K562 (cell line): ENCODE measurements around the gene NR4A2. TPM values are rescaled to one million over a fixed set of nuclear protein-coding genes. Genes with fewer than 3 reads are reported as not detected.
A peak's percentile ranks its signal among the peaks of the same experiment; 100 is the strongest.

Experiments used
- ATAC-seq: fragments of 200-7000 bp; cut with Tn5 transposase; 3 replicates; pipeline ENCODE4 v1.9.1; 2020; ENCODE audit warnings: moderate library complexity
- BruUV-seq: library from RNA; stranded (reverse); fragments of 400-500 nt; replicated peaks from 2 replicates; lab custom pipeline; 2021; lab: Mats Ljungman, UMichigan
- CTCF ChIA-PET: fragments of 300-600 bp; formaldehyde crosslinking; extraction: SDS; loops from one replicate; lab custom pipeline; 2021; ENCODE audit warnings: low intra/inter-chr PET ratio; lab: Yijun Ruan, JAX
- POLR2A ChIA-PET: fragments of 300-600, 350-650 bp; sonication (Branson Sonifier 250); formaldehyde crosslinking; extraction: SDS; loops from one replicate; lab custom pipeline; 2021; ENCODE audit warnings: antibody characterized with exemption, inconsistent platforms; lab: Yijun Ruan, JAX
- DNase-seq, 4 experiments: peaks; one replicate each; pipeline versions ENCODE4 v3.0.0 to v3.0.0-alpha.2; 2011 to 2018; ENCODE audit warnings: low spot score in 3 of 4, mixed read lengths in 3 of 4; ENCODE audit errors: extremely low read depth in 1 of 4
- FAIRE-seq: peaks from 2 replicates; lab custom pipeline; 2011; peaks lifted over from hg19 to GRCh38; lab: Jason Lieb, UNC
- H2AFZ ChIP-seq: 2 replicates; pipeline ENCODE4 v1.6.0; 2011; ENCODE audit warnings: low read depth, low read length, control low read depth, inconsistent platforms
- H3K27ac ChIP-seq: fragments of 200-600 bp; 3 replicates; pipeline ENCODE4 v1.8.0; 2011; ENCODE audit warnings: low read depth, mild to moderate bottlenecking, control low read depth, inconsistent platforms, low read length, moderate library complexity, mixed read lengths; ENCODE audit errors: extremely low read depth
- H3K27me3 ChIP-seq, 2 experiments: fragments of 300-600 bp in 1 of 2; 2 replicates in 1 of 2; 3 replicates in 1 of 2; pipeline versions ENCODE4 v1.6.0 to v1.8.0; 2011; ENCODE audit warnings: inconsistent platforms in 2 of 2, low read length in 2 of 2, mild to moderate bottlenecking in 1 of 2, mixed read lengths in 1 of 2, moderate library complexity in 1 of 2; ENCODE audit not compliant: control insufficient read depth in 2 of 2, insufficient read depth in 2 of 2
- H3K36me3 ChIP-seq: fragments of 300-600 bp; 3 replicates; pipeline ENCODE4 v1.8.0; 2011; ENCODE audit warnings: mild to moderate bottlenecking, low read length, inconsistent platforms; ENCODE audit not compliant: control insufficient read depth, insufficient read depth
- H3K4me1 ChIP-seq, 2 experiments: fragments of 200-600 bp in 1 of 2; replicated peaks in 1 of 2; 2 replicates in 1 of 2; 3 replicates in 1 of 2; pipeline versions ENCODE4 v1.5.1 to v1.8.0; 2011; ENCODE audit warnings: inconsistent platforms in 2 of 2, low read length in 2 of 2, mild to moderate bottlenecking in 1 of 2, mixed read lengths in 1 of 2, moderate library complexity in 1 of 2; ENCODE audit not compliant: control insufficient read depth in 2 of 2, insufficient read depth in 2 of 2
- H3K4me2 ChIP-seq: 2 replicates; pipeline ENCODE4 v1.6.1; 2011; ENCODE audit warnings: low read length, control low read depth, inconsistent platforms, mixed read lengths; ENCODE audit not compliant: insufficient read depth
- H3K4me3 ChIP-seq: fragments of 200-600 bp; sonication (generic), shearing (Covaris generic); 2 replicates; pipeline ENCODE4 v1.5.1; 2016; ENCODE audit warnings: control low read depth, inconsistent platforms
- H3K79me2 ChIP-seq: fragments of 200-600 bp; 3 replicates; pipeline ENCODE4 v1.8.0; 2011; ENCODE audit warnings: low read length, inconsistent platforms; ENCODE audit not compliant: control insufficient read depth, insufficient read depth
- H3K9ac ChIP-seq, 2 experiments: 2 replicates each; pipeline versions ENCODE4 v1.6.0 to v1.6.1; 2011; ENCODE audit warnings: low read depth in 2 of 2, low read length in 2 of 2, control low read depth in 1 of 2, inconsistent platforms in 1 of 2, mild to moderate bottlenecking in 1 of 2, mixed read lengths in 1 of 2; ENCODE audit not compliant: insufficient read depth in 1 of 2
- H3K9me1 ChIP-seq: one replicate; pipeline ENCODE4 v1.6.0; 2011; ENCODE audit warnings: inconsistent platforms, mild to moderate bottlenecking, low read length, moderate library complexity; ENCODE audit not compliant: control insufficient read depth, insufficient read depth
- H3K9me3 ChIP-seq: replicated peaks from 2 replicates; pipeline ENCODE4 v1.5.1; 2011; ENCODE audit warnings: low read depth, low read length, inconsistent platforms; ENCODE audit not compliant: control insufficient read depth, insufficient read depth
- H4K20me1 ChIP-seq: replicated peaks from 2 replicates; pipeline ENCODE4 v1.6.1; 2011; ENCODE audit warnings: low read length, inconsistent platforms, mixed read lengths; ENCODE audit not compliant: control insufficient read depth, insufficient read depth
- ATF7 ChIP-seq: fragments of 450-650 bp; IDR thresholded peaks from 2 replicates; pipeline ENCODE4 v1.7.1; 2014; ENCODE audit warnings: mild to moderate bottlenecking, moderate library complexity
- C11orf30 ChIP-seq: fragments of 450-650 bp; IDR thresholded peaks from 2 replicates; pipeline ENCODE4 v1.6.1; 2016; ENCODE audit warnings: low read depth, mild to moderate bottlenecking
- CCNT2 ChIP-seq: IDR thresholded peaks from 2 replicates; pipeline ENCODE4 v1.6.1; 2011; ENCODE audit warnings: borderline replicate concordance, low read depth, mild to moderate bottlenecking, moderate library complexity, mixed read lengths, low read length; ENCODE audit not compliant: insufficient read length; ENCODE audit errors: extremely low read depth
- ELF4 ChIP-seq: fragments of 450-650 bp; formaldehyde crosslinking; IDR thresholded peaks from 2 replicates; pipeline ENCODE4 v1.4.0; 2022; ENCODE audit warnings: missing genetic modification characterization
- FOXJ3 ChIP-seq: sonication (generic); formaldehyde crosslinking; IDR thresholded peaks from 2 replicates; pipeline ENCODE4 v1.4.0; 2020; ENCODE audit warnings: mild to moderate bottlenecking, missing genetic modification reagents
- GATAD2A ChIP-seq: fragments of 450-650 bp; IDR thresholded peaks from 2 replicates; pipeline ENCODE4 v1.6.1; 2017
- HMG20A ChIP-seq: fragments of 450-650 bp; formaldehyde crosslinking; conservative IDR thresholded peaks from 2 replicates; pipeline ENCODE4 v1.4.0; 2020; ENCODE audit warnings: mild to moderate bottlenecking, mixed read lengths
- PCBP1 ChIP-seq: fragments of 200-400 bp; formaldehyde crosslinking; IDR thresholded peaks from 2 replicates; pipeline ENCODE4 v1.6.1; 2018; ENCODE audit warnings: mild to moderate bottlenecking, low read depth, low read length; ENCODE audit not compliant: poor library complexity, severe bottlenecking
- SMARCA4 ChIP-seq: fragments of 450-650 bp; IDR thresholded peaks from 2 replicates; pipeline ENCODE4 v1.6.1; 2016
- SOX6 ChIP-seq: fragments of 450-650 bp; IDR thresholded peaks from 2 replicates; pipeline ENCODE4 v1.6.1; 2014; ENCODE audit warnings: mild to moderate bottlenecking
- SP1 ChIP-seq: sonication (generic); formaldehyde crosslinking; IDR thresholded peaks from 2 replicates; pipeline ENCODE4 v1.8.1; 2022; ENCODE audit warnings: mild to moderate bottlenecking, missing genetic modification reagents
- STAT5B ChIP-seq: fragments of 250-450 bp; sonication (Bioruptor Pico); IDR thresholded peaks from 2 replicates; pipeline ENCODE4 v1.8.0; 2021; ENCODE audit warnings: mild to moderate bottlenecking, inconsistent platforms
- TAF9B ChIP-seq: fragments of 450-650 bp; IDR thresholded peaks from 2 replicates; pipeline ENCODE4 v1.6.1; 2018; ENCODE audit warnings: mild to moderate bottlenecking; ENCODE audit not compliant: partially characterized antibody
- TBL1XR1 ChIP-seq, 2 experiments: IDR thresholded peaks; 2 replicates each; pipeline ENCODE4 v1.6.1; 2012; ENCODE audit warnings: improper control_type of control experiment in 2 of 2, low read length in 2 of 2, mild to moderate bottlenecking in 1 of 2
- TEAD4 ChIP-seq, 2 experiments: sonication (generic) in 1 of 2; formaldehyde crosslinking in 1 of 2; IDR thresholded peaks; 2 replicates each; pipeline versions ENCODE4 v1.6.1 to v1.8.0; 2012 to 2022; ENCODE audit warnings: borderline replicate concordance in 1 of 2, inconsistent platforms in 1 of 2, low read length in 1 of 2, mild to moderate bottlenecking in 1 of 2, missing genetic modification reagents in 1 of 2
- TFAM ChIP-seq: fragments of 250-450 bp; sonication (Bioruptor Pico); conservative IDR thresholded peaks from 2 replicates; pipeline ENCODE4 v1.5.0; 2021; ENCODE audit warnings: mild to moderate bottlenecking, moderate library complexity
- ZNF175 ChIP-seq: fragments of 200-800 bp; sonication (Bioruptor generic); IDR thresholded peaks from 2 replicates; pipeline ENCODE4 v1.6.1; 2016; ENCODE audit warnings: low read depth, mild to moderate bottlenecking, missing genetic modification characterization, missing compliant biosample characterization
- WGBS: fragments of 100-300 bp; shearing (Covaris generic); methylation state at CpG from one replicate; pipeline ENCODE4 v1.1.6; 2016; ENCODE audit warnings: low coverage, mixed read lengths; ENCODE audit not compliant: insufficient coverage; ENCODE audit errors: missing lambda C conversion rate; 5-methylcytosine and 5-hydroxymethylcytosine counted together
- in situ Hi-C: fragments of 300-500 bp; cut with MboI; formaldehyde crosslinking; loops from 4 replicates; pipeline ENCODE4 v1.15.0; 2018; ENCODE audit warnings: inconsistent platforms, mixed read lengths
- intact Hi-C: fragments of 100-400 bp; cut with micrococcal nuclease; formaldehyde crosslinking; loops from 2 replicates; pipeline ENCODE4 v1.14.2; 2022
- polyA plus RNA-seq, 8 experiments: library from polyadenylated mRNA; depleted of rRNA in 4 of 8; stranded (reverse) in 5 of 8; unstranded in 3 of 8; fragments of >200 nt; fragmentation: Nextera tagmentation in 2 of 8; fragmentation: Illumina TruSeq in 1 of 8; extraction: Ambion mirVana in 2 of 8; extraction: Trizol in 1 of 8; gene quantifications; 2 replicates each; pipeline versions ENCODE4 v1.2.1 to v1.2.3, GENCODE V29; 2011 to 2014; ENCODE audit warnings: inconsistent platforms in 1 of 8, missing spikeins in 1 of 8
- total RNA-seq, 7 experiments: library from RNA; depleted of rRNA in 6 of 7; stranded (reverse); fragments of >200 nt in 6 of 7; fragmentation: Illumina TruSeq in 2 of 7; extraction: Trizol in 2 of 7; gene quantifications; 2 replicates each; pipeline versions ENCODE4 v1.2.1 to v1.2.3, GENCODE V29; 2011 to 2021; ENCODE audit warnings: low replicate concordance in 1 of 7
- TF ChIP-seq, protein P1 (sequence below), 2 experiments: fragments of 450-650 bp; IDR thresholded peaks; 2 replicates each; pipeline ENCODE4 v1.6.1; 2016

The NR4A2 gene
- total and polyA plus RNA-seq, 9 of the 15 experiments (the other 6 are each of a cell fraction or from before 2014, with no cell fraction given): 0.94 to 5.1 (median 1.3) TPM

DNA sequence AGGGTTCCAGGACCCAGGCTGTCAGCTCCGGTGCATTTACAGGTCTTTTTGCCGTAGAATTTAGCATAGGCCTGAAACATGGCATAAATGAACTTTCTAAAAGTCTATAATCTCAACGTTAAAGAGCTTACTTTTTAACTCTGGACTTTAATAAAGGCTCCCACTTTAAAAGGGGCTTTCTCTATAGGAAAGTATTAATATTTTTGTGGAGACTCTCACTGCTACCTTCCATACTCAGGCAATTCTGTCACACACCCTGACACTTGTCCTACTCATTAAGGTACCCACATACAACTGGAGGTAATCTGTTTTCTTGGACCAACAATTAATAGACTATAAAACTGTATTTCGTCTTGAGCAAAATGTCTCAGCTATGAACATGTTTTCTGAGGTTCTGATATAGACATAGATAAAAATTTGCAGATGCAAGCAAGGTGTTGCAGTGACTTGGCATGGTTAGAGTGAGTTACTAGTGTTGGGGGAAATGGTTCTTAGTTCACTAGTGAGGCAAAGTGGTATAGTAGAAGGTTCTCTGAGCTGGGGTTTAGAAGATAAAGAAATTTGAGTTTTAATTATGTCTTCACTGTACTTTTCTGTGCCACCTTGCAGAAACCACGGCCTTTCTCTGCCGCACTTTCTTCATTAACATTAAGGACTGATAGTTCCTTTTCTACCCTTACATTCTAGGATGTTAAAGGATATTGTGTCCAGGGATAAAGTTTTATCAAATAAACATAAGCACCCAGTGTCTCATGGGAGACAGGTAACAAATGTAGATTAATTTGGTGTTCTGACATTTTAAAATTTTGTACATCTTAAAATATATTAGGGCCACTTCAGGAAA, 10.8 kb upstream of the NR4A2 start (continued):
- TF ChIP-seq STAT5B (CRISPR knock-in tag) (no peak), TEAD4 (IDR thresholded peaks at IDR 0.05; ENCODE audit: low read length) (0 out of 2 replicates have a peak, but pooled peaks have one; percentile 4), TEAD4 (CRISPR knock-in tag; IDR thresholded peaks at IDR 0.05; ENCODE audit: borderline replicate concordance) (no peak), TBL1XR1 (IDR thresholded peaks at IDR 0.05; ENCODE audit: low read length in 2 of 2) (peak in 1 of 2 experiments; percentile 51; a peak in 1 of 4 replicates), C11orf30 (peak; percentile 65; the same call in 1 of the 2 replicates), SMARCA4 (peak; percentile 28), TFAM (CRISPR knock-in tag) (no peak), TAF9B (peak; percentile 26)

DNA sequence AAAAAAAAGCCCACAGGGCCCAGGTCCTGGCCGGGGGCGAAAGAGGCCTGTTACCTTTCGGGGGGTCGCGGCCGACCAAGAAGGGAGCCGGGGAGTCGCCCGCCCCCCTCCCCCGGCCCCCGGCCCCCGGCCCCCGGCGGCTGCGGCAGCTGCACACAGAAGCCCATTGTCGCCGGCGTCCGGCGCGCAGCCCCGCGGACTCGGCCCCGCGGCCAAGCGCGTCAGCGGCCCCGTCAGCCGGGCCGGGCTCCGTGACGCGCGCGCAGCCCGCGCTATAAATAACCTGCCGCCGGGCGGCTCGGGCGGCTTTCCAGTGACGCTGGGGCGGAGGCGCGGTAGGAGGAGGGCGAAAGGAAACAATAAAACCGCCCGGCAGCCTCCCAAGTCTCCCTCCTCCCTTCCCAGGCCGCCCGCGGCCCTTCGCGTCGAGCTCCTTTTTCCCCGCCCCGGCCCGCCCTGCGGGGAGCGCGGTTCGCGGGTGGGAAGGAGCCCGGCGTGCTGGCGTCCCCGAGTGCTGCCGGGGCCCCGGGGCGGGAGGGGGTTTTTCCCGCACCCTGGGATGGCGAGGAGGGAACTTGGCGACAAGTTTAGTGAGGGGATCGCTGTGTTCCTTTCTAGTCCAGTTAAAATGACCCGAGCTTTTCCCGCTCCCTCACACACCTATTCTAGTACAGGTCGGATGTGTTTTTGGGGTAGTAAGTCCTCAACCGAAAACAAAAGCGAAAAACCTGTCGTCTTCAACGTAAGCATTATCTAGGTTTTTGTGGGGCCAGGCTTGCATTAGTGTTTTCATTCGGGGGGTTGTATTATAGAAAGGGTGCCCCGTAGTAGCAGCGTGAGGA, 10.0 kb upstream of the NR4A2 start:
- intact Hi-C loops: loop anchor here (2.0 kb wide), 1 partner anchor 42 kb away; no protein-coding TSS in a partner anchor
- H4K20me1 ChIP-seq: no peaks in the 10 kb centered on the region
- no peaks in the 10 kb centered on the region for H3K9me3 ChIP-seq
- peaks cover 42% of the 10 kb centered on the region; the same call in 2 of the 3 replicates for H3K79me2 ChIP-seq
- ChIA-PET CTCF (no interaction called here), POLR2A (interaction anchor here (0.5 to 3.0 kb wide), 17 partner anchors 9 to 1112 kb away, joined by 3 to 33 read pairs (median 3); partner anchors contain the start of gene NR4A2)
- under 1% methylated on average over 47 of the region's 86 CpGs for WGBS
- peak overlapping the region; percentile 81 for H2AFZ ChIP-seq
- peak overlapping the region; percentile 98 for H3K27ac ChIP-seq
- no peaks in the 10 kb centered on the region; the same call in 2 of the 3 replicates for H3K36me3 ChIP-seq
- in situ Hi-C loops: loop anchor here (25.0 kb wide), 1 partner anchor 870 kb away; no protein-coding TSS in a partner anchor
- H3K27me3 ChIP-seq: no peaks in the 10 kb centered on the region; a peak in 1 of 5 replicates
- H3K4me1 ChIP-seq: peaks cover 6 to 30% of the 10 kb centered on the region in 2 experiments; a peak in 4 of 5 replicates
- peak overlapping the region; percentile 97 for H3K4me2 ChIP-seq
- DNase-seq (peak; percentile 80 to 96 (median 88)), ATAC-seq (peak; percentile 70), FAIRE-seq (peak; percentile 65)
- peak overlapping the region; percentile 88 for H3K4me3 ChIP-seq
- peak overlapping the region; percentile 94 to 98 for H3K9ac ChIP-seq
- no TSS peak for BruUV-seq
- H3K9me1 ChIP-seq: no peaks in the 10 kb centered on the region
- TF ChIP-seq PCBP1 (peak; percentile 41), ZNF175 (CRISPR knock-in tag) (no peak), GATAD2A (peak; percentile 91), SP1 (CRISPR knock-in tag) (peak; percentile 43; the same call in 1 of the 2 replicates), ATF7 (peak; percentile 57; the same call in 1 of the 2 replicates), FOXJ3 (CRISPR knock-in tag) (no peak), ELF4 (CRISPR knock-in tag) (0 out of 2 replicates have a peak, but pooled peaks have one; percentile 10), CCNT2 (peak; percentile 90), SOX6 (peak; percentile 80), HMG20A (no peak)
- TF ChIP-seq, protein P1, sequence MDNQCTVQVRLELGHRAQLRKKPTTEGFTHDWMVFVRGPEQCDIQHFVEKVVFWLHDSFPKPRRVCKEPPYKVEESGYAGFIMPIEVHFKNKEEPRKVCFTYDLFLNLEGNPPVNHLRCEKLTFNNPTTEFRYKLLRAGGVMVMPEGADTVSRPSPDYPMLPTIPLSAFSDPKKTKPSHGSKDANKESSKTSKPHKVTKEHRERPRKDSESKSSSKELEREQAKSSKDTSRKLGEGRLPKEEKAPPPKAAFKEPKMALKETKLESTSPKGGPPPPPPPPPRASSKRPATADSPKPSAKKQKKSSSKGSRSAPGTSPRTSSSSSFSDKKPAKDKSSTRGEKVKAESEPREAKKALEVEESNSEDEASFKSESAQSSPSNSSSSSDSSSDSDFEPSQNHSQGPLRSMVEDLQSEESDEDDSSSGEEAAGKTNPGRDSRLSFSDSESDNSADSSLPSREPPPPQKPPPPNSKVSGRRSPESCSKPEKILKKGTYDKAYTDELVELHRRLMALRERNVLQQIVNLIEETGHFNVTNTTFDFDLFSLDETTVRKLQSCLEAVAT (IDR thresholded peaks at IDR 0.05): peak in 1 of 2 experiments; percentile 34; a peak in 1 of 4 replicates
